Trophoblast cell (in vitro differentiated cells and primary cell): Measurements from ENCODE around the gene LTA4H.

Experiments used
- DNase-seq, 2 donors: peaks; one replicate each; pipeline ENCODE4 v3.0.0-alpha.2; 2016
- H2AFZ ChIP-seq: 2 replicates; pipeline ENCODE4 v1.6.1; 2013; ENCODE audit warnings: low read length, moderate library complexity, mild to moderate bottlenecking; ENCODE audit not compliant: insufficient read depth, poor library complexity
- H2AK5ac ChIP-seq: 2 replicates; pipeline ENCODE4 v1.6.1; 2013; ENCODE audit warnings: mild to moderate bottlenecking, low read length
- H2BK120ac ChIP-seq: 2 replicates; pipeline ENCODE4 v1.6.1; 2013; ENCODE audit warnings: low read length, mild to moderate bottlenecking, moderate library complexity; ENCODE audit not compliant: insufficient read depth, poor library complexity
- H2BK12ac ChIP-seq: 2 replicates; pipeline ENCODE4 v1.6.1; 2013; ENCODE audit warnings: mild to moderate bottlenecking, low read length, moderate library complexity
- H2BK5ac ChIP-seq: 2 replicates; pipeline ENCODE4 v1.6.1; 2013; ENCODE audit warnings: low read length, low read depth, moderate library complexity, mild to moderate bottlenecking; ENCODE audit not compliant: poor library complexity
- H3K14ac ChIP-seq: 2 replicates; pipeline ENCODE4 v1.6.1; 2013; ENCODE audit warnings: mild to moderate bottlenecking, low read length
- H3K18ac ChIP-seq: 2 replicates; pipeline ENCODE4 v1.6.1; 2013; ENCODE audit warnings: mild to moderate bottlenecking, low read length
- H3K23ac ChIP-seq: 2 replicates; pipeline ENCODE4 v1.6.1; 2013; ENCODE audit warnings: low read length
- H3K27ac ChIP-seq: 2 replicates; pipeline ENCODE4 v1.5.1; 2013; ENCODE audit warnings: low read depth, mild to moderate bottlenecking, inconsistent platforms, low read length, moderate library complexity
- H3K27me3 ChIP-seq: 2 replicates; pipeline ENCODE4 v1.6.1; 2013; ENCODE audit warnings: inconsistent platforms, mild to moderate bottlenecking, low read length, moderate library complexity; ENCODE audit not compliant: insufficient read depth
- H3K36me3 ChIP-seq, 2 experiments: 1 replicate in 1 of 2; 2 replicates in 1 of 2; pipeline ENCODE4 v1.6.1; 2013; ENCODE audit warnings: low read length in 2 of 2, mild to moderate bottlenecking in 2 of 2, moderate library complexity in 1 of 2; ENCODE audit not compliant: insufficient read depth in 2 of 2, control insufficient read depth in 1 of 2
- H3K4ac ChIP-seq: 2 replicates; pipeline ENCODE4 v1.6.1; 2013; ENCODE audit warnings: low read depth, mild to moderate bottlenecking, low read length, moderate library complexity
- H3K4me1 ChIP-seq, 2 experiments: 1 replicate in 1 of 2; 2 replicates in 1 of 2; pipeline ENCODE4 v1.6.1; 2013; ENCODE audit warnings: low read length in 2 of 2, mild to moderate bottlenecking in 2 of 2, moderate library complexity in 1 of 2; ENCODE audit not compliant: insufficient read depth in 2 of 2, control insufficient read depth in 1 of 2
- H3K4me2 ChIP-seq: 2 replicates; pipeline ENCODE4 v1.6.1; 2013; ENCODE audit warnings: inconsistent platforms, mild to moderate bottlenecking, low read length, moderate library complexity
- H3K4me3 ChIP-seq: 2 replicates; pipeline ENCODE4 v1.5.1; 2013; ENCODE audit warnings: mild to moderate bottlenecking, low read depth, low read length, inconsistent platforms
- H3K79me1 ChIP-seq: one replicate; pipeline ENCODE4 v1.6.1; 2013; ENCODE audit warnings: low read length
- H3K79me2 ChIP-seq: 2 replicates; pipeline ENCODE4 v1.6.1; 2013; ENCODE audit warnings: low read length, mild to moderate bottlenecking; ENCODE audit not compliant: control insufficient read depth, insufficient read depth, poor library complexity
- H3K9ac ChIP-seq: 2 replicates; pipeline ENCODE4 v1.6.1; 2013; ENCODE audit warnings: mild to moderate bottlenecking, low read length
- H3K9me3 ChIP-seq: 2 replicates; pipeline ENCODE4 v1.6.1; 2013; ENCODE audit warnings: low read depth, mild to moderate bottlenecking, control low read depth, inconsistent platforms, low read length; ENCODE audit not compliant: insufficient read depth
- H4K12ac ChIP-seq: 2 replicates; pipeline ENCODE4 v1.6.1; 2013; ENCODE audit warnings: low read depth, mild to moderate bottlenecking, low read length, moderate library complexity
- H4K8ac ChIP-seq: 2 replicates; pipeline ENCODE4 v1.6.1; 2013; ENCODE audit warnings: low read depth, mild to moderate bottlenecking, low read length, moderate library complexity
- H4K91ac ChIP-seq: one replicate; pipeline ENCODE4 v1.6.1; 2013; ENCODE audit warnings: low read depth, mild to moderate bottlenecking, low read length, moderate library complexity
- WGBS: extraction: QIAGEN DNeasy Blood & Tissue Kit; methylation state at CpG from one replicate; pipeline ENCODE4 v1.1.7; 2013; ENCODE audit warnings: missing lambda C conversion rate; ENCODE audit not compliant: insufficient read length, insufficient coverage; ENCODE audit errors: extremely low coverage; 5-methylcytosine and 5-hydroxymethylcytosine counted together

The LTA4H gene

GRCh38 chr12:95984682-95985081, 50.7 kb downstream of the LTA4H start:
- H4K91ac ChIP-seq: no peak overlapping the region
- H3K27me3 ChIP-seq: no peaks in the 10 kb centered on the region
- H3K18ac ChIP-seq: no peak overlapping the region
- H3K23ac ChIP-seq: no peak overlapping the region
- no peak overlapping the region for H3K4me2 ChIP-seq
- no peaks in the 10 kb centered on the region for H3K79me2 ChIP-seq
- no peak overlapping the region for H2BK120ac ChIP-seq
- WGBS: no CpG with 5 or more reads among the region's 1 CpG
- H3K9me3 ChIP-seq: no peaks in the 10 kb centered on the region
- no peak overlapping the region for H3K4me3 ChIP-seq
- no peak overlapping the region for H3K9ac ChIP-seq
- H2BK12ac ChIP-seq: no peak overlapping the region
- H4K12ac ChIP-seq: no peak overlapping the region
- no peak overlapping the region for H3K27ac ChIP-seq
- no peaks in the 10 kb centered on the region for H3K79me1 ChIP-seq
- no peak overlapping the region for H3K14ac ChIP-seq
- no peak for DNase-seq
- H2BK5ac ChIP-seq: no peak overlapping the region
- no peak overlapping the region for H3K4ac ChIP-seq
- H2AK5ac ChIP-seq: no peak overlapping the region
- H3K4me1 ChIP-seq: no peaks in the 10 kb centered on the region
- no peaks in the 10 kb centered on the region for H3K36me3 ChIP-seq
- H2AFZ ChIP-seq: no peak overlapping the region
- H4K8ac ChIP-seq: no peak overlapping the region

- Histone ChIP-seq H2BK120ac (no peak overlapping the region), H3K36me3 (no peaks in the 10 kb centered on the region), H4K91ac (no peak overlapping the region), H2BK5ac (no peak overlapping the region), H3K79me1 (no peaks in the 10 kb centered on the region), H3K4me3 (no peak overlapping the region), H3K4me1 (no peaks in the 10 kb centered on the region), H2BK12ac (no peak overlapping the region), H3K79me2 (no peaks in the 10 kb centered on the region), H3K4me2 (no peak overlapping the region), H3K23ac (no peak overlapping the region), H3K4ac (no peak overlapping the region), H3K9ac (no peak overlapping the region), H3K18ac (no peak overlapping the region), H3K27me3 (no peaks in the 10 kb centered on the region), H2AK5ac (no peak overlapping the region), H4K12ac (no peak overlapping the region), H2AFZ (no peak overlapping the region), H3K9me3 (no peaks in the 10 kb centered on the region), H3K14ac (no peak overlapping the region), H3K27ac (no peak overlapping the region), H4K8ac (no peak overlapping the region)
- no CpG with 5 or more reads among the region's 1 CpG for WGBS
- no peak for DNase-seq
Measured at GRCh38 chr12:95982602-95983001, 52.8 kb downstream of the LTA4H start.

DNA sequence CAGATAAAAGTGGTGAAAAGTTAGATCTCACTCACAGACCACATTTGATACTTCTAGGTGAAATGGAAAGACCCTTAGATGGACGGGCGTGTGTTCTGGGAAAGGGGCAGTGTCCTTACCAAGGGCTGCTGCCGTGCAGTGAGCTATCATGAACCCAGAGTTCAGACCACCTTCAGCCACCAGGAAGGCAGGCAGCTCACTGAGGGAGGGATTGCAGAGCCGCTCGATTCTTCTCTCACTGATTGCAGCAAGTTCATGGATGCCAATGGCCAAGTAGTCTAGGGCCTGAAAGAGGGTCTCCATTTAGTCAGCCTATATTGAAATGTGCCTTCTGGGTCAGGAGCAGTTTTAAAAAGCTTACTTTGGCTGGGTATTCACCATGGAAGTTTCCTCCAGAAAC, 55.0 kb downstream of the LTA4H start:
- Histone ChIP-seq H3K4me1 (peaks cover 4 to 6% of the 10 kb centered on the region in 2 experiments), H4K91ac (no peak overlapping the region), H2AFZ (no peak overlapping the region), H2BK12ac (no peak overlapping the region), H3K79me1 (no peaks in the 10 kb centered on the region), H3K18ac (no peak overlapping the region), H3K4me2 (no peak overlapping the region), H2AK5ac (no peak overlapping the region), H3K23ac (no peak overlapping the region), H4K12ac (no peak overlapping the region), H4K8ac (no peak overlapping the region), H3K4me3 (no peak overlapping the region), H2BK5ac (no peak overlapping the region), H3K9me3 (no peaks in the 10 kb centered on the region), H3K4ac (no peak overlapping the region), H3K79me2 (no peaks in the 10 kb centered on the region), H3K36me3 (no peaks in the 10 kb centered on the region), H3K9ac (no peak overlapping the region), H3K27ac (no peak overlapping the region), H3K14ac (no peak overlapping the region), H2BK120ac (no peak overlapping the region), H3K27me3 (no peaks in the 10 kb centered on the region)
- DNase-seq: no peak
- whole genome bisulfite sequencing: no CpG with 5 or more reads among the region's 5 CpGs

GRCh38 chr12:95978774-95979173, 56.6 kb downstream of the LTA4H start:
- no peaks in the 10 kb centered on the region for H3K79me2 ChIP-seq
- WGBS: no CpG with 5 or more reads among the region's 3 CpGs
- H3K4me1 ChIP-seq: peaks cover 4 to 6% of the 10 kb centered on the region in 2 experiments

More at GRCh38 chr12:95978774-95979173, 56.6 kb downstream of the LTA4H start:
- H2BK12ac ChIP-seq: no peak overlapping the region
- no peak overlapping the region for H3K14ac ChIP-seq
- H3K36me3 ChIP-seq: no peaks in the 10 kb centered on the region
- no peak overlapping the region for H3K4me2 ChIP-seq
- H4K8ac ChIP-seq: no peak overlapping the region
- no peak overlapping the region for H3K4ac ChIP-seq
- H3K23ac ChIP-seq: no peak overlapping the region
- H4K12ac ChIP-seq: no peak overlapping the region
- H2BK120ac ChIP-seq: no peak overlapping the region
- H2AK5ac ChIP-seq: no peak overlapping the region
- H3K9me3 ChIP-seq: no peaks in the 10 kb centered on the region
- no peak overlapping the region for H4K91ac ChIP-seq
- no peak overlapping the region for H2BK5ac ChIP-seq
- no peak overlapping the region for H3K4me3 ChIP-seq
- no peaks in the 10 kb centered on the region for H3K79me1 ChIP-seq
- no peak overlapping the region for H2AFZ ChIP-seq
- DNase-seq: no peak
- H3K9ac ChIP-seq: no peak overlapping the region
- no peak overlapping the region for H3K18ac ChIP-seq
- H3K27me3 ChIP-seq: no peaks in the 10 kb centered on the region
- H3K27ac ChIP-seq: no peak overlapping the region
